GM13976 (cell line): Measurements from ENCODE around the gene DNAH12.

ENCODE experiments used
- DNase-seq: peaks from one replicate; pipeline ENCODE4 v3.0.0; 2012; ENCODE audit warnings: low spot score
- CTCF ChIP-seq: IDR thresholded peaks from 2 replicates; pipeline ENCODE4 v1.5.1; 2012; ENCODE audit warnings: borderline replicate concordance, mild to moderate bottlenecking; ENCODE audit not compliant: insufficient read depth; ENCODE audit errors: extremely low read depth, missing control alignments, control extremely low read depth
- in situ Hi-C: fragments of 300-500 bp; cut with MboI; formaldehyde crosslinking; loops from one replicate; pipeline ENCODE4 v1.12.0; 2022; ENCODE audit warnings: low sequenced_read_pairs, mixed read lengths, inconsistent platforms; ENCODE audit not compliant: unreplicated experiment

DNAH12 gene

GRCh38 chr3:57268416-57268815, 275.7 kb downstream of the DNAH12 start:
- TF ChIP-seq CTCF = no peak
- no peak for DNase-seq
- in situ Hi-C loops = no loop called here

GRCh38 chr3:57261929-57262328, 282.2 kb downstream of the DNAH12 start:
- in situ Hi-C loops = no loop called here
- TF ChIP-seq CTCF = no peak
- no peak for DNase-seq

GRCh38 chr3:57261119-57261518, 283.0 kb downstream of the DNAH12 start:
- TF ChIP-seq CTCF = no peak
- no peak for DNase-seq
- in situ Hi-C loops = no loop called here

- in situ Hi-C loops = no loop called here
- no peak for DNase-seq
Measured at GRCh38 chr3:57257678-57258077, 286.5 kb downstream of the DNAH12 start.

GRCh38 chr3:57256844-57257243, 287.3 kb downstream of the DNAH12 start:
- TF ChIP-seq CTCF = no peak
- in situ Hi-C loops = no loop called here
- DNase-seq = no peak

More at GRCh38 chr3:57257678-57258077, 286.5 kb downstream of the DNAH12 start:
- no peak for TF ChIP-seq CTCF

GRCh38 chr3:57252404-57252803, 291.7 kb downstream of the DNAH12 start:
- no peak for TF ChIP-seq CTCF
- DNase-seq = no peak
- in situ Hi-C loops = no loop called here

GRCh38 chr3:57244946-57245345, 299.2 kb downstream of the DNAH12 start:
- in situ Hi-C loops = no loop called here

More at GRCh38 chr3:57244946-57245345, 299.2 kb downstream of the DNAH12 start:
- TF ChIP-seq CTCF = no peak
- DNase-seq = no peak
